ENCODE data around the gene EHBP1.

Gene EHBP1

GRCh38 chr2:63034526-63034925 lies 329.0 kb downstream of the EHBP1 start:
- DNase-seq (ENCODE audit: low spot score) = no peak
- TF ChIP-seq, protein P1, sequence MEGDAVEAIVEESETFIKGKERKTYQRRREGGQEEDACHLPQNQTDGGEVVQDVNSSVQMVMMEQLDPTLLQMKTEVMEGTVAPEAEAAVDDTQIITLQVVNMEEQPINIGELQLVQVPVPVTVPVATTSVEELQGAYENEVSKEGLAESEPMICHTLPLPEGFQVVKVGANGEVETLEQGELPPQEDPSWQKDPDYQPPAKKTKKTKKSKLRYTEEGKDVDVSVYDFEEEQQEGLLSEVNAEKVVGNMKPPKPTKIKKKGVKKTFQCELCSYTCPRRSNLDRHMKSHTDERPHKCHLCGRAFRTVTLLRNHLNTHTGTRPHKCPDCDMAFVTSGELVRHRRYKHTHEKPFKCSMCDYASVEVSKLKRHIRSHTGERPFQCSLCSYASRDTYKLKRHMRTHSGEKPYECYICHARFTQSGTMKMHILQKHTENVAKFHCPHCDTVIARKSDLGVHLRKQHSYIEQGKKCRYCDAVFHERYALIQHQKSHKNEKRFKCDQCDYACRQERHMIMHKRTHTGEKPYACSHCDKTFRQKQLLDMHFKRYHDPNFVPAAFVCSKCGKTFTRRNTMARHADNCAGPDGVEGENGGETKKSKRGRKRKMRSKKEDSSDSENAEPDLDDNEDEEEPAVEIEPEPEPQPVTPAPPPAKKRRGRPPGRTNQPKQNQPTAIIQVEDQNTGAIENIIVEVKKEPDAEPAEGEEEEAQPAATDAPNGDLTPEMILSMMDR (IDR thresholded peaks at IDR 0.05; ENCODE audit: extremely low read depth, insufficient read depth, missing control alignments) = no peak
- in situ Hi-C loops (cut with MboI; ENCODE audit: low pct_unique_long_range_greater_than_20kb, low sequenced_read_pairs, unreplicated experiment) = loop anchor here (25.0 kb wide), 1 partner anchor 572 kb away; no protein-coding TSS in a partner anchor

DNA sequence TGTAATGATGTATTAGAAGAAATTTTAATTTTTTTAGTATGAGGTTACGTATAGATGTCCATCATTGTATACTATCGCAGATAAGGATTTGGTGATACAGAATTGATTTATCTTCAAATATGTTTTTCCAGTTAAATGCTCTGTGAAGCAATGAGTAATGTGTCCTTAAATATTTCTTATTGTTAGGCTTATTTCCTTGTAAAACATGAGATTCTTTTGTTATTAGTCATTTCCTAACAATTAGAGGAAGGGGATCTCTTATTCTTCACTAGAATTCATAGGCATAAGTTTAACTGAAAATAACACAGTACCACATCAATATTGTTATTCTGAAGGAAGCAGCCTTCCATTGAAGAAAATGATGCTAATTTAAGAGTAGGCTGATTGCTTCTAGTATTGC lies 329.7 kb downstream of the EHBP1 start:
- in situ Hi-C loops (cut with MboI; ENCODE audit: low pct_unique_long_range_greater_than_20kb, low sequenced_read_pairs, unreplicated experiment) = loop anchor here (25.0 kb wide), 1 partner anchor 573 kb away; no protein-coding TSS in a partner anchor
- DNase-seq (ENCODE audit: low spot score) = no peak
- TF ChIP-seq, protein P1 (IDR thresholded peaks at IDR 0.05; ENCODE audit: extremely low read depth, insufficient read depth, missing control alignments) = no peak

DNA sequence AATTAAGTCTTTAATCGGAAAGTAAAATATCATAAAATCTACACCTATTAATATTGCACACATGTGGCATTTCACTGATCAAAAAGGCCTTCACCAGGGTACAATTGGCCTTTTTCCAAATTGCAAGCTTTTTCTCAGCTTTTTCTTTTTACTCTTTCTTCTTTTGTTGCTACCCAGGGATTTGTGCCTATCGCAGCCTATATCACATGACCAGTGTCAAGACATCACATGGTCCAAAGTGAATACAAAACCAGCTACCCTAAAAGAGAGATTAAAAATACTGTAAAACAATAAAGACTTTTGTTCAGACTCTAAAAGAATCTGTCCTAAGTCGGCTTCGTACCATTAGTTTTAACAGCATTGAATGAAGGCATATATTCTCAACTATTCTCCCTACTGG lies 330.1 kb downstream of the EHBP1 start:
- TF ChIP-seq, protein P1 (IDR thresholded peaks at IDR 0.05; ENCODE audit: extremely low read depth, insufficient read depth, missing control alignments) = no peak
- no peak for DNase-seq (ENCODE audit: low spot score)
- in situ Hi-C loops (cut with MboI; ENCODE audit: low pct_unique_long_range_greater_than_20kb, low sequenced_read_pairs, unreplicated experiment) = loop anchor here (25.0 kb wide), 1 partner anchor 573 kb away; no protein-coding TSS in a partner anchor

- DNase-seq (ENCODE audit: low spot score) = no peak
- in situ Hi-C loops (cut with MboI; ENCODE audit: low pct_unique_long_range_greater_than_20kb, low sequenced_read_pairs, unreplicated experiment) = loop anchor here (25.0 kb wide), 1 partner anchor 576 kb away; no protein-coding TSS in a partner anchor
- TF ChIP-seq, protein P1 (IDR thresholded peaks at IDR 0.05; ENCODE audit: extremely low read depth, insufficient read depth, missing control alignments) = no peak
Observed at GRCh38 chr2:63038034-63038433, 332.5 kb downstream of the EHBP1 start.

GRCh38 chr2:63040586-63040985 lies 335.1 kb downstream of the EHBP1 start:
- TF ChIP-seq, protein P1 (IDR thresholded peaks at IDR 0.05; ENCODE audit: extremely low read depth, insufficient read depth, missing control alignments) = no peak
- DNase-seq (ENCODE audit: low spot score) = no peak
- in situ Hi-C loops (cut with MboI; ENCODE audit: low pct_unique_long_range_greater_than_20kb, low sequenced_read_pairs, unreplicated experiment) = loop anchor here (25.0 kb wide), 1 partner anchor 578 kb away; no protein-coding TSS in a partner anchor

GRCh38 chr2:63041592-63041991 lies 336.1 kb downstream of the EHBP1 start:
- in situ Hi-C loops (cut with MboI; ENCODE audit: low pct_unique_long_range_greater_than_20kb, low sequenced_read_pairs, unreplicated experiment) = loop anchor here (25.0 kb wide), 1 partner anchor 579 kb away; no protein-coding TSS in a partner anchor
- TF ChIP-seq, protein P1 (IDR thresholded peaks at IDR 0.05; ENCODE audit: extremely low read depth, insufficient read depth, missing control alignments) = no peak
- no peak for DNase-seq (ENCODE audit: low spot score)

Measured in GM13977 (cell line).